SH-SY5Y (cell line): ENCODE results near the gene GABRB3.

Source experiments
- GATA2 ChIP-seq: IDR thresholded peaks from 2 replicates; pipeline ENCODE4 v1.6.1; 2011; ENCODE audit warnings: mild to moderate bottlenecking, low read depth, low read length
- GATA3 ChIP-seq: IDR thresholded peaks from 2 replicates; pipeline ENCODE4 v1.6.1; 2011; ENCODE audit warnings: low read depth, mild to moderate bottlenecking, low read length, moderate library complexity

GABRB3 gene

GRCh38 chr15:26525096-26525495 is 247.8 kb downstream of the GABRB3 start:
- no peak for TF ChIP-seq GATA3
- no peak for TF ChIP-seq GATA2

GRCh38 chr15:26521691-26522198 is 251.1 kb downstream of the GABRB3 start:
- TF ChIP-seq GATA2 (no peak), GATA3 (no peak)

GRCh38 chr15:26521130-26521529 is 251.7 kb downstream of the GABRB3 start:
- TF ChIP-seq GATA2 (no peak), GATA3 (no peak)

DNA sequence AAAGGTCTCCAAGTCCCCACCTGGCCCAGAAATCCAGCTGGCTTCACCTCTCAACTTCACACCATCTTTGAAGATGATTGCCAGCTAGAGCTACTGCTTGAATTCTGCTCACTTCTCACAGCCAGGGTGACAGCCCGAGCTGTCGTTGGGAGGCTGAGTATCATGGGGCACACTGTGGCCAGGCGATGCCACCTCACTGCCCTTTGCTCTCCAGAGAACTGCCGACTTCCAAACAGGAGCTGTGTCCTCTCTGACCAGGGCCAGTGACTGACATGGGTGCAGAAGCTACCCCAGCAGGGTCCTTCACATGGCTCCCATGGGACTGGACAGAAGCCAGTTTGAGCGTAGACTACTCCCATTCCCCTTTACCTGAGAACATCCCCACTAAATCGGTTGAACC is 254.0 kb downstream of the GABRB3 start:
- TF ChIP-seq GATA2: no peak
- TF ChIP-seq GATA3: no peak

GRCh38 chr15:26516102-26516980 is 256.5 kb downstream of the GABRB3 start:
- no peak for TF ChIP-seq GATA2
- no peak for TF ChIP-seq GATA3

DNA sequence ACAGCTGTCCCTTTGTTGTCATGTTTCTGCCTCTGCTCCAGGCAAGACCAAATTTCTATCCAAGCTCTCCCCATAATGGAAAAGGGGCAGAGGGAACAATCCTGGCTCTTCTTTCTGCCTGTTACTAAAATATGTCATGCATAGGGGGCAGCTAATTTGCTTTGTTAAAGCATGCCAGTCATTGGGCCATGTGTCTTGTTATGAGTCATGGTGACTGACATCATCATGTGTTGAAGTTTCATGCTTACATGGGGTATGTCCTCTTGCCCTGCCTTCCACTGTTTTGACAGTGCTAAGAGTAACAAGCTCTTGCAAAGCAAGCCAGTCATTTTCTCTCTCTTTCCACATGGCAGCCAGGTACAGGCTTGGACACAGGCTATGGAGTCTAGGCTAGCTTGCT is 268.9 kb downstream of the GABRB3 start:
- no peak for TF ChIP-seq GATA3
- no peak for TF ChIP-seq GATA2
